K562 (cell line): ENCODE data around the gene AGFG2. TPM values are rescaled to one million over a fixed set of nuclear protein-coding genes. Genes with fewer than 3 reads are reported as not detected.
A peak's percentile ranks its signal among the peaks of the same experiment; 100 is the strongest.

Experiments
- CHAMP1 ChIP-seq: fragments of 450-650 bp; IDR thresholded peaks from 2 replicates; pipeline ENCODE4 v1.6.1; 2016; ENCODE audit warnings: mild to moderate bottlenecking
- E2F3 ChIP-seq: fragments of 250-450 bp; sonication (Bioruptor Pico); IDR thresholded peaks from 2 replicates; pipeline ENCODE4 v1.4.0; 2020; ENCODE audit warnings: mild to moderate bottlenecking
- EHMT2 ChIP-seq: fragments of 450-650 bp; IDR thresholded peaks from 2 replicates; pipeline ENCODE4 v1.6.1; 2018; ENCODE audit warnings: antibody characterized with exemption
- FOS ChIP-seq: IDR thresholded peaks from 3 replicates; pipeline ENCODE4 v1.6.1; 2011; ENCODE audit not compliant: insufficient read length; ENCODE audit errors: extremely low read depth
- GATA2 ChIP-seq: sonication (generic); formaldehyde crosslinking; IDR thresholded peaks from 2 replicates; pipeline ENCODE4 v1.4.0; 2020; ENCODE audit warnings: mild to moderate bottlenecking, missing genetic modification reagents
- GATAD2A ChIP-seq: fragments of 450-650 bp; IDR thresholded peaks from 2 replicates; pipeline ENCODE4 v1.6.1; 2017
- GTF2F1 ChIP-seq: IDR thresholded peaks from 2 replicates; pipeline ENCODE4 v1.6.1; 2011; ENCODE audit warnings: low read depth, low read length, improper control_type of control experiment
- IFI16 ChIP-seq: fragments of 250-450 bp; sonication (Bioruptor Pico); IDR thresholded peaks from 2 replicates; pipeline ENCODE4 v2.1.2; 2022; ENCODE audit warnings: mild to moderate bottlenecking, inconsistent platforms
- KLF6 ChIP-seq: fragments of 250-450 bp; sonication (Bioruptor Pico); IDR thresholded peaks from 2 replicates; pipeline ENCODE4 v1.4.0; 2020; ENCODE audit warnings: mild to moderate bottlenecking, moderate library complexity, borderline replicate concordance
- MCM3 ChIP-seq: fragments of 450-650 bp; IDR thresholded peaks from 2 replicates; pipeline ENCODE4 v1.6.1; 2016
- NELFE ChIP-seq: IDR thresholded peaks from 2 replicates; pipeline ENCODE4 v1.6.1; 2011; ENCODE audit warnings: mild to moderate bottlenecking; ENCODE audit not compliant: insufficient read depth, insufficient read length
- PHB2 ChIP-seq: fragments of 450-650 bp; IDR thresholded peaks from 2 replicates; pipeline ENCODE4 v1.6.1; 2017; ENCODE audit warnings: low read depth
- RB1 ChIP-seq: fragments of 450-650 bp; IDR thresholded peaks from 2 replicates; pipeline ENCODE4 v1.6.1; 2017; ENCODE audit warnings: low read depth, mild to moderate bottlenecking
- REST ChIP-seq, 2 experiments: fragments of 450-650 bp; formaldehyde crosslinking in 1 of 2; IDR thresholded peaks; 2 replicates each; pipeline versions ENCODE4 v1.4.0 to v1.6.1; 2014 to 2020; ENCODE audit warnings: mild to moderate bottlenecking in 2 of 2, borderline replicate concordance in 1 of 2, low read depth in 1 of 2
- ZBTB12 ChIP-seq: fragments of 250-450 bp; sonication (Bioruptor Pico); IDR thresholded peaks from 2 replicates; pipeline ENCODE4 v1.4.0; 2020
- ZBTB7A ChIP-seq: IDR thresholded peaks from 2 replicates; pipeline ENCODE4 v1.6.1; 2011; ENCODE audit warnings: low read depth, mild to moderate bottlenecking, low read length, moderate library complexity, borderline replicate concordance; ENCODE audit not compliant: control insufficient read depth
- ZNF707 ChIP-seq: fragments of 250-450 bp; sonication (Bioruptor Pico); conservative IDR thresholded peaks from 2 replicates; pipeline ENCODE4 v1.8.0; 2022; ENCODE audit warnings: inconsistent platforms, mild to moderate bottlenecking, moderate library complexity
- polyA plus RNA-seq, 8 experiments: library from polyadenylated mRNA; depleted of rRNA in 4 of 8; stranded (reverse) in 5 of 8; unstranded in 3 of 8; fragments of >200 nt; fragmentation: Nextera tagmentation in 2 of 8; fragmentation: Illumina TruSeq in 1 of 8; extraction: Ambion mirVana in 2 of 8; extraction: Trizol in 1 of 8; gene quantifications; 2 replicates each; pipeline versions ENCODE4 v1.2.1 to v1.2.3, GENCODE V29; 2011 to 2014; ENCODE audit warnings: inconsistent platforms in 1 of 8, missing spikeins in 1 of 8
- total RNA-seq, 7 experiments: library from RNA; depleted of rRNA in 6 of 7; stranded (reverse); fragments of >200 nt in 6 of 7; fragmentation: Illumina TruSeq in 2 of 7; extraction: Trizol in 2 of 7; gene quantifications; 2 replicates each; pipeline versions ENCODE4 v1.2.1 to v1.2.3, GENCODE V29; 2011 to 2021; ENCODE audit warnings: low replicate concordance in 1 of 7

AGFG2 gene
- total and polyA plus RNA-seq, 9 of the 15 experiments (the other 6 are each of a cell fraction or from before 2014, with no cell fraction given): 0.31 to 23.1 (median 6.5) TPM

- 0 out of 2 replicates have a peak, but pooled peaks have one; percentile 12 for TF ChIP-seq RB1
- TF ChIP-seq ZNF707 (CRISPR knock-in tag): no peak
- no peak; the same call in 1 of the 2 replicates for TF ChIP-seq REST (IDR thresholded peaks at IDR 0.05; ENCODE audit: borderline replicate concordance)
- no peak; the same call in 1 of the 2 replicates for TF ChIP-seq REST (CRISPR knock-in tag; IDR thresholded peaks at IDR 0.05; ENCODE audit: low read depth)
- no peak for TF ChIP-seq IFI16
- TF ChIP-seq PHB2: no peak
- TF ChIP-seq CHAMP1: no peak
- no peak for TF ChIP-seq E2F3 (CRISPR knock-in tag)
- no peak for TF ChIP-seq GTF2F1
- no peak for TF ChIP-seq EHMT2
- no peak for TF ChIP-seq ZBTB12 (CRISPR knock-in tag)
- TF ChIP-seq NELFE: no peak
- no peak for TF ChIP-seq KLF6
- peak; percentile 2; the same call in 1 of the 2 replicates for TF ChIP-seq ZBTB7A
- no peak for TF ChIP-seq GATAD2A
- no peak for TF ChIP-seq FOS
- TF ChIP-seq GATA2 (CRISPR knock-in tag): no peak; the same call in 1 of the 2 replicates
- TF ChIP-seq MCM3: no peak
Observed at GRCh38 chr7:100604976-100605911, 66.2 kb downstream of the AGFG2 start (continued).
